Lower lobe of right lung (tissue), 2 donors: Measurements from ENCODE around the gene ADAMTS17. TPM values are rescaled to one million over a fixed set of nuclear protein-coding genes. Genes with fewer than 3 reads are reported as not detected.

Experiments used
- ATAC-seq, 2 donors: fragments of 200-7000 bp; cut with Tn5 transposase; one replicate each; pipeline ENCODE4 v1.9.1; 2020 to 2022; ENCODE audit warnings: mild to moderate bottlenecking in 2 of 2, moderate library complexity in 2 of 2
- DNase-seq: peaks from one replicate; pipeline ENCODE4 v3.0.0-alpha.2; 2020
- H3K27ac ChIP-seq: fragments of 200-600 bp; one replicate; pipeline ENCODE4 v1.8.0; 2022
- H3K27me3 ChIP-seq: fragments of 200-600 bp; one replicate; pipeline ENCODE4 v1.8.0; 2022; ENCODE audit warnings: low read depth
- H3K36me3 ChIP-seq: fragments of 200-600 bp; one replicate; pipeline ENCODE4 v1.8.0; 2022; ENCODE audit warnings: mild to moderate bottlenecking
- H3K4me1 ChIP-seq: fragments of 200-600 bp; one replicate; pipeline ENCODE4 v1.8.0; 2022
- H3K4me3 ChIP-seq: fragments of 200-600 bp; one replicate; pipeline ENCODE4 v1.8.0; 2022; ENCODE audit warnings: mild to moderate bottlenecking
- H3K9me3 ChIP-seq: fragments of 200-600 bp; one replicate; pipeline ENCODE4 v1.8.0; 2022
- intact Hi-C: fragments of 100-400 bp; cut with DNase I; formaldehyde crosslinking; loops from one replicate; pipeline ENCODE4 v1.11.0; 2022
- total RNA-seq: library from RNA; stranded (reverse); fragmentation: NEBNext Ultra II Directional; extraction: Animal tissue kit (Norgen Biotek cat#: 25700); gene quantifications from one replicate; pipeline ENCODE4 v1.2.1, GENCODE V29; 2021
- TF ChIP-seq, protein P1 (sequence below): fragments of 200-600 bp; IDR thresholded peaks from one replicate; pipeline ENCODE4 v1.8.0; 2022; ENCODE audit warnings: antibody characterized with exemption, mild to moderate bottlenecking
- donor health status: DM: no; HTN: yes; CAD: no; lungs with severe emphysema.

ADAMTS17 gene
- total RNA-seq, 1 donor from 2014 or later, result 3.0 TPM

DNA sequence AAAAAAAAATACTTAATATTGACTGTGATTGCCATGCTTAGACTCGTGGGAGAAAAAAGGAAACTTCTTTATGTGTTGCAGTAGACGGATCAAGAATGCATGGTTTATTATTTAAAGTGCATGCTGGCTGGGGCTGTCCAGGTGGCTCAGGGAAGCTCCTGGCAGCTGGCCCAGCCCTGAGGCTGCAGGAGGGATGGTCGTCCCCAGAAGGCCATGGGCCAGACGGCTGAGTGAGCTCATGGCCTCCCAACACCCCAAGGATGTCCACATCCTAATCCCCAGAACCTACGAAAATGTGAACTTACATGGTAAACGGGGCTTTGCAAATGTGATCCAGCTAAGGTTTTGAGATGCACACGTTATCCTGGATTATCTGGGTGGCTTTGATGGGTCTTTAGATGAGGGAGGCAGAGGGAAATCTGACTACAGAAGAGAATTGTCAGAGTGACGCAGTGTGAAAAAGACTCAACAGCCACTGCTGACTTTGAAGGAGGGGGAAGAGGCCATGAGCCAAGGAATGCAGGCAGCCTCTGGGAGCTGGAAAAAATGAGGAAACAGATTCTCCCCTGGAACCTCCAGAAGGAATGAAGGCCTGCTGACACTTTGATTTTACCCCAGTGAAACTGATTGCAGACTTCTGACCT lies 29.8 kb downstream of the ADAMTS17 start:
- intact Hi-C loops, result no loop called here
- TF ChIP-seq, protein P1, sequence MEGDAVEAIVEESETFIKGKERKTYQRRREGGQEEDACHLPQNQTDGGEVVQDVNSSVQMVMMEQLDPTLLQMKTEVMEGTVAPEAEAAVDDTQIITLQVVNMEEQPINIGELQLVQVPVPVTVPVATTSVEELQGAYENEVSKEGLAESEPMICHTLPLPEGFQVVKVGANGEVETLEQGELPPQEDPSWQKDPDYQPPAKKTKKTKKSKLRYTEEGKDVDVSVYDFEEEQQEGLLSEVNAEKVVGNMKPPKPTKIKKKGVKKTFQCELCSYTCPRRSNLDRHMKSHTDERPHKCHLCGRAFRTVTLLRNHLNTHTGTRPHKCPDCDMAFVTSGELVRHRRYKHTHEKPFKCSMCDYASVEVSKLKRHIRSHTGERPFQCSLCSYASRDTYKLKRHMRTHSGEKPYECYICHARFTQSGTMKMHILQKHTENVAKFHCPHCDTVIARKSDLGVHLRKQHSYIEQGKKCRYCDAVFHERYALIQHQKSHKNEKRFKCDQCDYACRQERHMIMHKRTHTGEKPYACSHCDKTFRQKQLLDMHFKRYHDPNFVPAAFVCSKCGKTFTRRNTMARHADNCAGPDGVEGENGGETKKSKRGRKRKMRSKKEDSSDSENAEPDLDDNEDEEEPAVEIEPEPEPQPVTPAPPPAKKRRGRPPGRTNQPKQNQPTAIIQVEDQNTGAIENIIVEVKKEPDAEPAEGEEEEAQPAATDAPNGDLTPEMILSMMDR, result no peak
- Histone ChIP-seq H3K27me3 (peaks cover 3% of the 10 kb centered on the region), H3K9me3 (no peaks in the 10 kb centered on the region), H3K4me3 (no peak overlapping the region), H3K27ac (peak overlapping the region; percentile 36), H3K4me1 (peaks cover 7% of the 10 kb centered on the region), H3K36me3 (no peaks in the 10 kb centered on the region)
- DNase-seq (no peak), ATAC-seq (no peak)

DNA sequence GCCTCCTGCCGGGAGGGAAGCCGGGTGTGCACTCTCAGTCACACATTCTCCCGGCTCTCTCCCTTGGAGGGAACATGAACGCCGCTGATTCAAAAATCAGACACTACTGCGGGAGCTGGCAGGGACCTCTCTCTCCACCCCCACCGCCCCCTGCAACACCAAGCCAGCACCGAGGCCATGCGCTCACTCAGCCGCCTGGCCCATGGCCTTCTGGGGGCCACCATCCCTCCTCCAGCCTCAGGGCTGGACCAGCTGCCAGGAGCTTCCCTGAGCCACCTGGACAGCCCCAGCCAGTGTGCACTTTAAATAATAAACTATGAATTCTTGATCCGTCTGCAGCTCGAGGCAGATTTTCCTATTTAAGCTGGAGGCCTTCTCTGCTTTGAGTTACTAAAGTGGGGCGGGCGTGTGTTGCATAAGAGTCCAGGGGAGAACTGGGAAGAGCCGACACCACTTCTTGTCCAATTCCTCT lies 30.6 kb downstream of the ADAMTS17 start:
- intact Hi-C loops, result no loop called here
- Histone ChIP-seq H3K9me3 (no peaks in the 10 kb centered on the region), H3K27me3 (peaks cover 3% of the 10 kb centered on the region), H3K4me1 (peaks cover 7% of the 10 kb centered on the region), H3K27ac (no peak overlapping the region), H3K36me3 (no peaks in the 10 kb centered on the region), H3K4me3 (no peak overlapping the region)
- no peak for DNase-seq
- TF ChIP-seq, protein P1, result no peak
- peak; percentile 46 to 65 for ATAC-seq

DNA sequence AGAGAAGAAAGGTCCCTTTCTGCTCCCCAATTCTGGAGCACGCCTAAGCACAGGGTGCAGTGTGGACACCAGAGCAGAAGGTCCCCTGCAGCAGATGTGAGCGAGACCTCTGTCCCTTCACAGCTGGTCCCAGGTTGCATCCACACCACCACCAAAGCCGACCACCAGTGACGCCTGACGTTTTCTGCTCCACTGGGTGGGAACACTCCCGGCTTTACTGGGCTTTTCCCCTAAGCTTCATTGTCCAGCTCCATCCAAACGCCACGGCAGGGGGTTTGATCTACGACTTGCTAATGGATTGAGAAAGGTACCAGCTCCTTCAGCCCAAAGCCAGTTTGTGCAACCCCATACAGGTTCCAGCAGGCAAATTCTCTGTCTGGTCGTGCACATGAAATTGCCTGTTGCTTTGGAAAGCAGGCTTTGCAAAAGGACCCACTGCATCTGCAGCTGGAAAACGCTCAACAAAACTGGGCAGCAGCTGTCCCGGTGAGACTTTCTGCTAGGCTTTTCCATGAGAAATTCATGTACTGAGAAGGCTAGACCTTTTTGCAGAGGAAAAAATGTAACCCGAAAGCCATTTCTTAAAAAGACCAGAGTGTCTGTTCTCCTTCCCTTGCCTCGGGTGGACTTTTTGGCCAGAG lies 31.1 kb downstream of the ADAMTS17 start:
- TF ChIP-seq, protein P1, result no peak
- Histone ChIP-seq H3K36me3 (no peaks in the 10 kb centered on the region), H3K4me3 (no peak overlapping the region), H3K27me3 (peaks cover 3% of the 10 kb centered on the region), H3K9me3 (no peaks in the 10 kb centered on the region), H3K27ac (no peak overlapping the region), H3K4me1 (peaks cover 7% of the 10 kb centered on the region)
- DNase-seq (no peak), ATAC-seq (no peak)
- intact Hi-C loops, result no loop called here

DNA sequence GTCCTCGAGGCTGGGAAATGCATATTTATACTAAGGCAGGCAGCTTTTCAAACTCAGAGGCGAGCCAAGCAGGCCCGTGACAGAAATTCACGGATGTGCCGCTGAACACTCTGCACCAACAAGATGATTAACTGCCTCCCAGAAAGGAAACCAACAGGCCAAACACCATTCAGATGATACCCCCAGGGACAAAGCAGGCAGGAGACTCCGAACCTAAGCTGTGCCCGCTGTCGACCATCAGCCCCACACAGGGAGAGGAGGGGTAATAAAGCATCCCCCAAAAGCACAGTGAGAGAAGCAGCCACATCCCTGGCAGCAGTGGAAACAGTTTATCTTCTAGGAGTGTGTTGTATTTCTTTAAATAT lies 31.8 kb downstream of the ADAMTS17 start:
- no peak for ATAC-seq
- no peak overlapping the region for H3K27ac ChIP-seq

DNA sequence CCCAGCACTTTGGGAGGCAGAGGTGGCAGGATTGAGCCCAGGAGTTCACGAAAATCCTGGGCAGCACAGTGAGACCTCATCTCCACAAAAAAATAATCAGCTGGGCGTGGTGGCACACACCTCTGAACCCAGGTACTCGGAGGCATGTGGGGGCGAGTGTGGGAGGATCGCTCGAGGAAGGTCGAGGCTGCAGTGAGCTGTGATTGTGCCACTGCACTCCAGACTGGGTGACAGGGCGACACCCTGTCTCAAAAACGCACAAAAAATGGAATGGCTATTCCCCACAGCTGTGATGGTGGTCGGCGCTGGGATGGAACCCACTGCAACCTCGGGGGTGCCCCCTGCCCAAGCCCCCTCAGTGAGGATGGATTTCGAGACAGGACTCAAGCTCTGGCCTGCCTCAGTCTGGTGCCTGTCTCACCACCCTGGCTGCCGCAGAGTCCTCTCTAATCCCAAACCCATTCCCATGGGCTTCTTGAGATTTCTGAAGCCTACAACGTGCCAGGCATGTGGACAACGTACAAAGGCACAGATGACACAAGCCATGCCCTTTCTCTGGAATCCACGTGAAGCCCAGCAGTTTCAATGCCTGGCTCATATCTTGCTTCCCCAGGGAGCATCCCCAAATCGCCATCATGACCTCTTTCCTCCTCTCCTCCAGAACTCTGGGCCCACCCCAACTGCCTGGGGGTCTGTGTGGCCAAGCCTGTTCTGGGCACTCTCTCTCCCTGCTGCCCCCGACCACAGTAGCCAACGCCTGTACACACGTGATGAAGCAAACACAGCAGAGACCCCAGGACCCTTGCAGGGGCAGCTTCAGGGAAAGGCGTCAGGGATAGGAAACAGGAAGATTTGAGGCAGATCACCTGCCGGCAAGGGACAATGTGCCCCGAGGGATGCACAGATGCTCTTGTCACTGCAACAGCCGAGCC lies 32.4 kb downstream of the ADAMTS17 start:
- Histone ChIP-seq H3K36me3 (no peaks in the 10 kb centered on the region), H3K27me3 (peaks cover 3% of the 10 kb centered on the region), H3K27ac (no peak overlapping the region), H3K4me1 (peaks cover 7% of the 10 kb centered on the region), H3K4me3 (no peak overlapping the region), H3K9me3 (no peaks in the 10 kb centered on the region)
- intact Hi-C loops, result no loop called here
- TF ChIP-seq, protein P1, result no peak
- ATAC-seq (no peak), DNase-seq (no peak)

More for the DNA sequence above, 31.8 kb downstream of the ADAMTS17 start:
- H3K36me3 ChIP-seq, result no peaks in the 10 kb centered on the region
- TF ChIP-seq, protein P1, result no peak
- intact Hi-C loops, result no loop called here
- H3K27me3 ChIP-seq, result peaks cover 3% of the 10 kb centered on the region
- no peaks in the 10 kb centered on the region for H3K9me3 ChIP-seq
- H3K4me1 ChIP-seq, result peaks cover 7% of the 10 kb centered on the region
- DNase-seq, result no peak
- no peak overlapping the region for H3K4me3 ChIP-seq
